ENCODE measurements around the gene MVK. TPM values are rescaled to one million over a fixed set of nuclear protein-coding genes. Genes with fewer than 3 reads are reported as not detected.

Gene MVK
- total RNA-seq, 1 experiment from 2014 or later, result 28.9 TPM

- H3K4me3 ChIP-seq (ENCODE audit: low read depth, low read length), result no peak overlapping the region
- no peaks in the 10 kb centered on the region for H3K27me3 Mint-ChIP-seq (ENCODE audit: insufficient read depth, unreplicated experiment)
- H3K36me3 ChIP-seq (ENCODE audit: control insufficient read depth, insufficient read depth, low read length), result peaks cover 5% of the 10 kb centered on the region
- no TSS peak for BruUV-seq (replicated peaks)
- DNase-seq, result no peak
- ChIA-PET POLR2A (no interaction called here), CTCF (no interaction called here)
- no peaks in the 10 kb centered on the region for H3K9me3 Mint-ChIP-seq (ENCODE audit: unreplicated experiment)
- H3K4me1 Mint-ChIP-seq (ENCODE audit: low read depth, unreplicated experiment), result no peaks in the 10 kb centered on the region
- TF ChIP-seq, protein P1, sequence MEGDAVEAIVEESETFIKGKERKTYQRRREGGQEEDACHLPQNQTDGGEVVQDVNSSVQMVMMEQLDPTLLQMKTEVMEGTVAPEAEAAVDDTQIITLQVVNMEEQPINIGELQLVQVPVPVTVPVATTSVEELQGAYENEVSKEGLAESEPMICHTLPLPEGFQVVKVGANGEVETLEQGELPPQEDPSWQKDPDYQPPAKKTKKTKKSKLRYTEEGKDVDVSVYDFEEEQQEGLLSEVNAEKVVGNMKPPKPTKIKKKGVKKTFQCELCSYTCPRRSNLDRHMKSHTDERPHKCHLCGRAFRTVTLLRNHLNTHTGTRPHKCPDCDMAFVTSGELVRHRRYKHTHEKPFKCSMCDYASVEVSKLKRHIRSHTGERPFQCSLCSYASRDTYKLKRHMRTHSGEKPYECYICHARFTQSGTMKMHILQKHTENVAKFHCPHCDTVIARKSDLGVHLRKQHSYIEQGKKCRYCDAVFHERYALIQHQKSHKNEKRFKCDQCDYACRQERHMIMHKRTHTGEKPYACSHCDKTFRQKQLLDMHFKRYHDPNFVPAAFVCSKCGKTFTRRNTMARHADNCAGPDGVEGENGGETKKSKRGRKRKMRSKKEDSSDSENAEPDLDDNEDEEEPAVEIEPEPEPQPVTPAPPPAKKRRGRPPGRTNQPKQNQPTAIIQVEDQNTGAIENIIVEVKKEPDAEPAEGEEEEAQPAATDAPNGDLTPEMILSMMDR (IDR thresholded peaks at IDR 0.05; ENCODE audit: insufficient read depth in 1 of 2, low read depth in 1 of 2, low read length in 1 of 2, severe bottlenecking in 1 of 2, unreplicated experiment in 1 of 2), result no peak
- H3K27ac Mint-ChIP-seq (ENCODE audit: unreplicated experiment), result no peak overlapping the region
- H3K4me3 Mint-ChIP-seq (ENCODE audit: unreplicated experiment), result no peak overlapping the region
- peaks cover 51% of the 10 kb centered on the region for H3K36me3 Mint-ChIP-seq (ENCODE audit: insufficient read depth, unreplicated experiment)
- H3K9me3 ChIP-seq, result peaks cover 6% of the 10 kb centered on the region; the same call in 1 of the 2 replicates
- no peaks in the 10 kb centered on the region for H3K4me1 ChIP-seq
- intact Hi-C loops (cut with micrococcal nuclease; ENCODE audit: unreplicated experiment), result no loop called here
- no peaks in the 10 kb centered on the region for H3K27me3 ChIP-seq (replicated peaks; ENCODE audit: control insufficient read depth, insufficient read depth, low read length)
Measured at GRCh38 chr12:109563291-109564284, 10.0 kb upstream of the MVK start.

DNA sequence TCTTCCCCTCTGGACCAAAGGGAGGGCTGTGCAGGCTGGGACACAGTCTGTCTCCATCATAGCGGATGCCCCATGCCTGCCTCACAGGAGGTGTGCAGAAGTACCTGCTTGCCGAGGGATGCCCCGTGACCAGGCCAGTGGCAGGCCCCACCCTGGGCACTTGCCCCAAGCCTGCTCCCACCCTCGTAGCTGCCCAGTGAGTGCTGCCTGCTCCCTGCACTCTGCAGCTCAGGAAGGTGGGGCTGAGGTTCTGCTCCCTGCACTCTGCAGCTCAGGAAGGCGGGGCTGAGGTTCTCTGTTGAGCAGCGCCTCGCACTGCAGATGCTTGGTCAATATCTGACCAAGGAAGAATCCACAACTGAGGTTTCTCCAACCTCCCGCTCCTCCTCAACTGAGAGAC lies 7.2 kb upstream of the MVK start:
- no peaks in the 10 kb centered on the region for H3K4me1 ChIP-seq
- Mint-ChIP-seq H3K9me3 (ENCODE audit: unreplicated experiment) (no peaks in the 10 kb centered on the region), H3K36me3 (ENCODE audit: insufficient read depth, unreplicated experiment) (peaks cover 56% of the 10 kb centered on the region), H3K4me3 (ENCODE audit: unreplicated experiment) (no peak overlapping the region), H3K4me1 (ENCODE audit: low read depth, unreplicated experiment) (no peaks in the 10 kb centered on the region), H3K27ac (ENCODE audit: unreplicated experiment) (no peak overlapping the region), H3K27me3 (ENCODE audit: insufficient read depth, unreplicated experiment) (no peaks in the 10 kb centered on the region)
- H3K36me3 ChIP-seq (ENCODE audit: control insufficient read depth, insufficient read depth, low read length), result peaks cover 5% of the 10 kb centered on the region
- TF ChIP-seq, protein P1 (IDR thresholded peaks at IDR 0.05; ENCODE audit: insufficient read depth in 1 of 2, low read depth in 1 of 2, low read length in 1 of 2, severe bottlenecking in 1 of 2, unreplicated experiment in 1 of 2), result no peak
- peaks cover 6% of the 10 kb centered on the region; the same call in 1 of the 2 replicates for H3K9me3 ChIP-seq
- POLR2A ChIA-PET, result no interaction called here
- CTCF ChIA-PET, result no interaction called here
- no peak overlapping the region for H3K4me3 ChIP-seq (ENCODE audit: low read depth, low read length)
- intact Hi-C loops (cut with micrococcal nuclease; ENCODE audit: unreplicated experiment), result no loop called here
- BruUV-seq (replicated peaks), result no TSS peak
- H3K27me3 ChIP-seq (replicated peaks; ENCODE audit: control insufficient read depth, insufficient read depth, low read length), result no peaks in the 10 kb centered on the region
- no peak for DNase-seq

GRCh38 chr12:109567296-109567695 lies 6.3 kb upstream of the MVK start:
- H3K9me3 ChIP-seq, result peaks cover 4% of the 10 kb centered on the region; the same call in 1 of the 2 replicates
- no peaks in the 10 kb centered on the region for H3K9me3 Mint-ChIP-seq (ENCODE audit: unreplicated experiment)
- CTCF ChIA-PET, result no interaction called here
- no peak overlapping the region for H3K4me3 Mint-ChIP-seq (ENCODE audit: unreplicated experiment)
- H3K27me3 ChIP-seq (replicated peaks; ENCODE audit: control insufficient read depth, insufficient read depth, low read length), result no peaks in the 10 kb centered on the region
- H3K36me3 Mint-ChIP-seq (ENCODE audit: insufficient read depth, unreplicated experiment), result peaks cover 52% of the 10 kb centered on the region
- no peak for DNase-seq
- H3K36me3 ChIP-seq (ENCODE audit: control insufficient read depth, insufficient read depth, low read length), result peaks cover 5% of the 10 kb centered on the region
- H3K4me1 Mint-ChIP-seq (ENCODE audit: low read depth, unreplicated experiment), result no peaks in the 10 kb centered on the region
- POLR2A ChIA-PET, result no interaction called here
- no peaks in the 10 kb centered on the region for H3K4me1 ChIP-seq
- TF ChIP-seq, protein P1 (IDR thresholded peaks at IDR 0.05; ENCODE audit: insufficient read depth in 1 of 2, low read depth in 1 of 2, low read length in 1 of 2, severe bottlenecking in 1 of 2, unreplicated experiment in 1 of 2), result no peak
- intact Hi-C loops (cut with micrococcal nuclease; ENCODE audit: unreplicated experiment), result no loop called here
- no peak overlapping the region for H3K4me3 ChIP-seq (ENCODE audit: low read depth, low read length)
- H3K27ac Mint-ChIP-seq (ENCODE audit: unreplicated experiment), result no peak overlapping the region
- no peaks in the 10 kb centered on the region for H3K27me3 Mint-ChIP-seq (ENCODE audit: insufficient read depth, unreplicated experiment)
- no TSS peak for BruUV-seq (replicated peaks)

All from Caco-2 (cell line).